WTC11 (cell line): ENCODE measurements around the gene MAPKAP1. TPM values are rescaled to one million over a fixed set of nuclear protein-coding genes. Genes with fewer than 3 reads are reported as not detected.

Experiments
- ATAC-seq: fragments of 200-7000 bp; cut with Tn5 transposase; 2 replicates; pipeline ENCODE4 v1.10.0; 2021; ENCODE audit warnings: mild to moderate bottlenecking, moderate library complexity
- CTCF ChIA-PET: fragments of 300-600 bp; sonication (Branson Sonifier 250); formaldehyde crosslinking; loops from one replicate; lab custom pipeline; 2021; ENCODE audit warnings: antibody characterized with exemption; lab: Charles Lee
- POLR2A ChIA-PET: fragments of 350-600 bp; sonication (Branson Sonifier 250); formaldehyde crosslinking; loops from one replicate; lab custom pipeline; 2021; ENCODE audit warnings: antibody characterized with exemption; lab: Charles Lee
- DNase-seq: peaks from one replicate; pipeline ENCODE4 v3.0.0; 2021; ENCODE audit warnings: low spot score
- H3K27ac Mint-ChIP-seq: 2 replicates; pipeline ENCODE4 v1.8.0; 2021; ENCODE audit warnings: mixed read lengths
- H3K27me3 Mint-ChIP-seq: 2 replicates; pipeline ENCODE4 v1.8.0; 2021; ENCODE audit warnings: low read depth, mild to moderate bottlenecking, moderate library complexity, mixed read lengths
- H3K36me3 Mint-ChIP-seq: 2 replicates; pipeline ENCODE4 v1.8.0; 2021; ENCODE audit warnings: mixed read lengths
- H3K4me1 Mint-ChIP-seq: 2 replicates; pipeline ENCODE4 v1.8.0; 2022; ENCODE audit warnings: mixed read lengths
- H3K4me3 Mint-ChIP-seq: 2 replicates; pipeline ENCODE4 v1.8.0; 2021; ENCODE audit warnings: mild to moderate bottlenecking, moderate library complexity, mixed read lengths
- H3K9me3 Mint-ChIP-seq: 2 replicates; pipeline ENCODE4 v1.8.0; 2021; ENCODE audit warnings: mixed read lengths
- CBFB ChIP-seq: sonication (generic); formaldehyde crosslinking; IDR thresholded peaks from 2 replicates; pipeline ENCODE4 v1.8.1; 2022; ENCODE audit warnings: mild to moderate bottlenecking, low read depth, missing genetic modification reagents
- E2F4 ChIP-seq: sonication (generic); formaldehyde crosslinking; IDR thresholded peaks from 2 replicates; pipeline ENCODE4 v1.8.1; 2022; ENCODE audit warnings: low read depth, mild to moderate bottlenecking, moderate library complexity, missing genetic modification reagents, borderline replicate concordance
- EMX1 ChIP-seq: fragments of 250-450 bp; sonication (Bioruptor Pico); IDR thresholded peaks from 2 replicates; pipeline ENCODE4 v1.8.0; 2021; ENCODE audit warnings: mild to moderate bottlenecking
- FOXP1 ChIP-seq: sonication (generic); formaldehyde crosslinking; IDR thresholded peaks from 2 replicates; pipeline ENCODE4 v1.8.0; 2022; ENCODE audit warnings: missing genetic modification reagents, mild to moderate bottlenecking, moderate library complexity, borderline replicate concordance
- HMGXB4 ChIP-seq: sonication (generic); formaldehyde crosslinking; IDR thresholded peaks from 2 replicates; pipeline ENCODE4 v1.8.1; 2023; ENCODE audit warnings: mild to moderate bottlenecking, moderate library complexity, missing genetic modification reagents
- IRF1 ChIP-seq: sonication (generic); formaldehyde crosslinking; IDR thresholded peaks from 2 replicates; pipeline ENCODE4 v1.8.0; 2023; ENCODE audit warnings: missing genetic modification reagents
- JAZF1 ChIP-seq: fragments of 250-450 bp; sonication (Bioruptor Pico); IDR thresholded peaks from 2 replicates; pipeline ENCODE4 v1.9.0; 2021; ENCODE audit warnings: moderate library complexity, mild to moderate bottlenecking, inconsistent platforms
- KAT7 ChIP-seq: sonication (generic); formaldehyde crosslinking; IDR thresholded peaks from 2 replicates; pipeline ENCODE4 v1.8.1; 2023; ENCODE audit warnings: missing genetic modification reagents, mild to moderate bottlenecking, borderline replicate concordance
- MYBL2 ChIP-seq: sonication (generic); formaldehyde crosslinking; IDR thresholded peaks from 2 replicates; pipeline ENCODE4 v1.8.1; 2023; ENCODE audit warnings: mild to moderate bottlenecking, moderate library complexity, missing genetic modification reagents
- NFATC4 ChIP-seq: fragments of 250-450 bp; sonication (Bioruptor Pico); IDR thresholded peaks from 2 replicates; pipeline ENCODE4 v1.9.0; 2021; ENCODE audit warnings: mild to moderate bottlenecking
- NFE2L1 ChIP-seq: sonication (generic); formaldehyde crosslinking; IDR thresholded peaks from 2 replicates; pipeline ENCODE4 v1.8.1; 2023; ENCODE audit warnings: missing genetic modification reagents
- RELA ChIP-seq: sonication (generic); formaldehyde crosslinking; IDR thresholded peaks from 2 replicates; pipeline ENCODE4 v1.8.1; 2022; ENCODE audit warnings: missing genetic modification reagents, mild to moderate bottlenecking, borderline replicate concordance
- SMAD3 ChIP-seq: sonication (generic); formaldehyde crosslinking; IDR thresholded peaks from 2 replicates; pipeline ENCODE4 v1.8.0; 2022; ENCODE audit warnings: missing genetic modification reagents, mild to moderate bottlenecking, borderline replicate concordance
- TEAD1 ChIP-seq: sonication (generic); formaldehyde crosslinking; IDR thresholded peaks from 2 replicates; pipeline ENCODE4 v1.8.0; 2022; ENCODE audit warnings: mild to moderate bottlenecking, missing genetic modification reagents
- USF1 ChIP-seq: sonication (generic); formaldehyde crosslinking; IDR thresholded peaks from 2 replicates; pipeline ENCODE4 v1.8.0; 2022; ENCODE audit warnings: mild to moderate bottlenecking, missing genetic modification reagents
- ZBTB21 ChIP-seq: sonication (generic); formaldehyde crosslinking; IDR thresholded peaks from 2 replicates; pipeline ENCODE4 v1.8.1; 2023; ENCODE audit warnings: mild to moderate bottlenecking, missing genetic modification reagents, borderline replicate concordance
- ZNF281 ChIP-seq: sonication (generic); formaldehyde crosslinking; IDR thresholded peaks from 2 replicates; pipeline ENCODE4 v1.8.0; 2023; ENCODE audit warnings: mild to moderate bottlenecking, missing genetic modification reagents
- ZNF512 ChIP-seq: sonication (generic); formaldehyde crosslinking; IDR thresholded peaks from 2 replicates; pipeline ENCODE4 v1.8.1; 2022; ENCODE audit warnings: missing genetic modification reagents, borderline replicate concordance
- ZSCAN18 ChIP-seq: fragments of 250-450 bp; sonication (Bioruptor Pico); IDR thresholded peaks from 2 replicates; pipeline ENCODE4 v2.1.2; 2022; ENCODE audit warnings: mild to moderate bottlenecking, moderate library complexity
- total RNA-seq: library from RNA; stranded (reverse); gene quantifications from 3 replicates; pipeline ENCODE4 v1.2.3, GENCODE V29; 2021

MAPKAP1 gene
- total RNA-seq, 1 experiment from 2014 or later: 111 TPM

- no peak for TF ChIP-seq KAT7 (CRISPR knock-in tag)
- no peak for TF ChIP-seq TEAD1
- no peak for TF ChIP-seq ZBTB21
- TF ChIP-seq USF1: no peak
- TF ChIP-seq SMAD3 (CRISPR knock-in tag): no peak
- no peak for TF ChIP-seq NFATC4 (CRISPR knock-in tag)
- no peak for TF ChIP-seq ZNF281 (CRISPR knock-in tag)
- no peak for TF ChIP-seq MYBL2 (CRISPR knock-in tag)
- no peak for TF ChIP-seq E2F4 (CRISPR knock-in tag)
- TF ChIP-seq, all 79 proteins: peak for 0
These were observed 71.1 kb downstream of the MAPKAP1 start (continued) for GRCh38 chr9:125635888-125636287.

- peak overlapping the region; percentile 60; the same call in 1 of the 2 replicates for H3K27ac Mint-ChIP-seq
- H3K4me3 Mint-ChIP-seq: no peak overlapping the region
- POLR2A ChIA-PET: no interaction called here
- H3K27me3 Mint-ChIP-seq: no peaks in the 10 kb centered on the region
- ATAC-seq: no peak
- no peak for DNase-seq
- H3K36me3 Mint-ChIP-seq: no peaks in the 10 kb centered on the region
- H3K4me1 Mint-ChIP-seq: peaks cover 55% of the 10 kb centered on the region
- H3K9me3 Mint-ChIP-seq: no peaks in the 10 kb centered on the region
- CTCF ChIA-PET: no interaction called here
- no peak for TF ChIP-seq FOXP1 (CRISPR knock-in tag)
- TF ChIP-seq ZNF512 (CRISPR knock-in tag): no peak
- no peak for TF ChIP-seq IRF1 (CRISPR knock-in tag)
- no peak for TF ChIP-seq HMGXB4 (CRISPR knock-in tag)
- TF ChIP-seq CBFB: no peak
- TF ChIP-seq ZNF281 (CRISPR knock-in tag): no peak
- no peak for TF ChIP-seq E2F4 (CRISPR knock-in tag)
- TF ChIP-seq NFE2L1 (CRISPR knock-in tag): no peak
- TF ChIP-seq RELA: no peak
- no peak for TF ChIP-seq EMX1 (CRISPR knock-in tag)
- TF ChIP-seq NFATC4 (CRISPR knock-in tag): no peak
- TF ChIP-seq ZSCAN18: no peak
- no peak for TF ChIP-seq JAZF1
These were observed 72.8 kb downstream of the MAPKAP1 start for GRCh38 chr9:125634040-125634717.
